ENCODE data around the gene FDX1. TPM values are rescaled to one million over a fixed set of nuclear protein-coding genes. Genes with fewer than 3 reads are reported as not detected.

Gene FDX1
- total RNA-seq, 1 donor from 2014 or later: 12.3 TPM

- DNase-seq (ENCODE audit: extremely low read depth, low read depth, low spot score): no peak
These were observed 1.4 kb downstream of the FDX1 start for GRCh38 chr11:110431051-110431672.

GRCh38 chr11:110431674-110432073 is 1.9 kb downstream of the FDX1 start:
- DNase-seq (ENCODE audit: extremely low read depth, low read depth, low spot score): no peak

GRCh38 chr11:110432713-110433392 is 3.1 kb downstream of the FDX1 start:
- no peak for DNase-seq (ENCODE audit: extremely low read depth, low read depth, low spot score)

- DNase-seq (ENCODE audit: extremely low read depth, low read depth, low spot score): no peak
These were observed 3.9 kb downstream of the FDX1 start for GRCh38 chr11:110433393-110434333.

GRCh38 chr11:110434952-110435779 is 5.4 kb downstream of the FDX1 start:
- no peak for DNase-seq (ENCODE audit: extremely low read depth, low read depth, low spot score)

- DNase-seq (ENCODE audit: extremely low read depth, low read depth, low spot score): no peak
These were observed 6.3 kb downstream of the FDX1 start for GRCh38 chr11:110435780-110436717.

- no peak for DNase-seq (ENCODE audit: extremely low read depth, low read depth, low spot score)
These were observed 8.3 kb downstream of the FDX1 start for GRCh38 chr11:110438017-110438416.

- DNase-seq (ENCODE audit: extremely low read depth, low read depth, low spot score): no peak
These were observed 15.7 kb downstream of the FDX1 start for GRCh38 chr11:110445437-110445836.

GRCh38 chr11:110446061-110446460 is 16.3 kb downstream of the FDX1 start:
- no peak for DNase-seq (ENCODE audit: extremely low read depth, low read depth, low spot score)

- no peak for DNase-seq (ENCODE audit: extremely low read depth, low read depth, low spot score)
These were observed 16.8 kb downstream of the FDX1 start for GRCh38 chr11:110446594-110446993.

- no peak for DNase-seq (ENCODE audit: extremely low read depth, low read depth, low spot score)
These were observed 17.6 kb downstream of the FDX1 start for GRCh38 chr11:110447343-110447742.

- DNase-seq (ENCODE audit: extremely low read depth, low read depth, low spot score): no peak
These were observed 18.4 kb downstream of the FDX1 start for GRCh38 chr11:110447897-110448745.

- no peak for DNase-seq (ENCODE audit: extremely low read depth, low read depth, low spot score)
These were observed 20.5 kb downstream of the FDX1 start for GRCh38 chr11:110450246-110450645.

GRCh38 chr11:110452720-110453119 is 23.0 kb downstream of the FDX1 start:
- DNase-seq (ENCODE audit: extremely low read depth, low read depth, low spot score): no peak

- DNase-seq (ENCODE audit: extremely low read depth, low read depth, low spot score): no peak
These were observed 24.1 kb downstream of the FDX1 start for GRCh38 chr11:110453684-110454354.

- DNase-seq (ENCODE audit: extremely low read depth, low read depth, low spot score): no peak
These were observed 24.9 kb downstream of the FDX1 start for GRCh38 chr11:110454609-110455008.

GRCh38 chr11:110455718-110456117 is 26.0 kb downstream of the FDX1 start:
- DNase-seq (ENCODE audit: extremely low read depth, low read depth, low spot score): no peak

GRCh38 chr11:110463153-110463552 is 33.4 kb downstream of the FDX1 start:
- DNase-seq (ENCODE audit: extremely low read depth, low read depth, low spot score): no peak
